Erythroblast (primary cell): ENCODE results near the gene PGLYRP1.

Experiments used
- DNase-seq, 2 experiments: peaks; one replicate each; lab custom pipeline; 2025; lab: John Stamatoyannopoulos, UW
- GATA1 ChIP-seq: IDR thresholded peaks from 2 replicates; pipeline ENCODE4 v1.6.1; 2011; ENCODE audit warnings: low read depth, mild to moderate bottlenecking, control low read depth, low read length, moderate library complexity
- POLR2A ChIP-seq: IDR thresholded peaks from 2 replicates; pipeline ENCODE4 v1.6.1; 2011; ENCODE audit warnings: mild to moderate bottlenecking, low read length

Gene PGLYRP1

DNA sequence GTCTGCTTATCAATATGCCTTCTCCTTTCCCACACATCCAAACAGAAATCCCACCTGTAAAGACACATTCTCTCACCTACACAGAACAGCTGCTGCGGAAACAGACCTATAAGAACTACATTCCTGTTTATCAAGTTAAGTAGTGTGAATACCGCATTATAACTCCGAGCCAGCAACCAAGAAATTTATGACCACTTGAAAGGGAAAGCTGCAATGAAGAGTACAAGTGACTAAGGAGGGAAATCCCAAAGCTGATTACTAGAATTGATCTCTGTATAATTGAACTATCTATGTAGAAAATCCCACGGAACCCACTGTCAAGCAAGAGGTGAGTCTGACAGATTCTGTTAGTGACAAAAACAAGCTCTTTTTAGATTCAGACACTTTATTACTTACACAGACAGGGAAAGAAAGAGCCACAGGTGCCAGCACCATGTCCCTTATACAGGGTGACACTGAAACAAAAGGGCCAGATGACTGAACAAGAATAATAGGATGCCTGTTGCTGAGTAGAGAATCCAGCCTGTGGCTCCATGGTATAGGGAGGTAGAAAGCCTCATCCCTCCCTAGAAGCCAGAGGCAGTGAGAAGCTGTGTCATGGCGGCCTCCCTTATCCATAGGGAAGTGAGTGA, 19.5 kb upstream of the PGLYRP1 start:
- no peak for TF ChIP-seq GATA1
- no peak for TF ChIP-seq POLR2A
- DNase-seq, result no peak

DNA sequence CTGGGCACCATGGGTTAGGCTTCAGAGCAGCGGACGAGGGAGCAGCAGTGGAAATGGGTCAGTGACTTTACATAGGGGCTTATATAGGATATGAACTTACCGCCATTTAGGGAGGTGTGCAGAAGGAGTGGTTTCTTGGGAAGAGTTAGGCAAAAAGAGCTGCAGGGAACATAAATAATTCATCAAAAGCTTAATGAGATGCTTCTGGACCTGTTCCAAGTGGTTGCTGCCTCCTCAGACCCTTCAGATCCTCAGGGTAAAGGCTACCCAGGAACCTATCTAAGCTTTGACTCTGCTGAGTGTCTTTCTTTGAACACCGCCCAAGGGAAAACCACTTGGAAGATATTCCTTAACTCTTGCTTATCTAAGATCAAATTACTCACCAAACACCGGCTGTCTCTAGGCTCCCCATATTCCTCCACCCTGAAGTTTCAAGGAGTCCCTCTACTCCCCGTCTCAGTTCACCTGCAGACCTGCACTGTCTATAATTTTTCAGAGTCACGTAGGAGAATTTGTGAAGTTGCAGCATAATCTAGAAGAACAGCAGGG, 18.2 kb upstream of the PGLYRP1 start, which contains the start of gene IGFL4:
Gene IGFL4 (minus strand): TSS at position 51 of the 549 bp plus-strand sequence. CDS start 40 bp downstream, at position 11.
- DNase-seq, result no peak
- TF ChIP-seq GATA1 (no peak), POLR2A (no peak)

DNA sequence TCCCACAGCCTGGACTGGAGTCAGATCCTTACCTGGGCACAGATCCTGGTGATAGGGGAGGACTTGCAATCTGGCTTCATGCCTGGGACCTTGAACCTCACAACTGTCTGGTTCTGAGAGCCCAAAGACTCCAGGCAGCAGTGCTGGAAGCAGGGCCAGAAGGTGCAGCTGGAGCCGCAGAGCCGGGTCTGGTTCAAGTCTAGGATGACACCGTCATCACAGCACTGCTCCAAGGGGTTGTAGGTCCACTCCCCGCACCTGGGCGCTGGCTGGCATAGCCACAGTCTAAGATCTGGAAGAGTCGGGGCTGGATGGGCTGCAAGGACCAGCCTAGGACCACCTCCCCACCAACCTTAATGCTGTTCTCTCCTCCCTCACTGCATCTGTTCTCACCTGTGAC, 17.3 kb upstream of the PGLYRP1 start:
- TF ChIP-seq GATA1 (no peak), POLR2A (no peak)

DNA sequence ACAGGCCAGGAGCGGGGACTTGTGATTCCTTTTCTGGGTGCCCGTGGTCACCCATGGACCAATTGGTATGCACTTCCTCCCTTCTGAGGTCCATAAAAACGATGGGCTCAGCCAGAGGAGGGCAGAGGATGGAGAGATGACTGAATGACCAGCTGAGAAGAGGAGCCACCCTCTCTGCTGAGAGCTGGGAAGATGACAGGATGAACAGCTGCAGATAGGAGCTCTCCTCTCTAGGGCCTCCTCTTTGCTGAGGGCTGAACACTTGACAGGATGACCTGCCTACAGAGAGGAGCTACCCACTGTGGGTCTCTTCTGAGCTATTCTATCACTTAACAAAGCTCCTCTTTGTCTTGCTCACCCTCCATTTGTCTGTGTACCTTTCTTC, 13.9 kb upstream of the PGLYRP1 start:
- no peak for DNase-seq
- TF ChIP-seq GATA1 (no peak), POLR2A (no peak)

More for the DNA sequence above, 17.3 kb upstream of the PGLYRP1 start:
- no peak for DNase-seq

DNA sequence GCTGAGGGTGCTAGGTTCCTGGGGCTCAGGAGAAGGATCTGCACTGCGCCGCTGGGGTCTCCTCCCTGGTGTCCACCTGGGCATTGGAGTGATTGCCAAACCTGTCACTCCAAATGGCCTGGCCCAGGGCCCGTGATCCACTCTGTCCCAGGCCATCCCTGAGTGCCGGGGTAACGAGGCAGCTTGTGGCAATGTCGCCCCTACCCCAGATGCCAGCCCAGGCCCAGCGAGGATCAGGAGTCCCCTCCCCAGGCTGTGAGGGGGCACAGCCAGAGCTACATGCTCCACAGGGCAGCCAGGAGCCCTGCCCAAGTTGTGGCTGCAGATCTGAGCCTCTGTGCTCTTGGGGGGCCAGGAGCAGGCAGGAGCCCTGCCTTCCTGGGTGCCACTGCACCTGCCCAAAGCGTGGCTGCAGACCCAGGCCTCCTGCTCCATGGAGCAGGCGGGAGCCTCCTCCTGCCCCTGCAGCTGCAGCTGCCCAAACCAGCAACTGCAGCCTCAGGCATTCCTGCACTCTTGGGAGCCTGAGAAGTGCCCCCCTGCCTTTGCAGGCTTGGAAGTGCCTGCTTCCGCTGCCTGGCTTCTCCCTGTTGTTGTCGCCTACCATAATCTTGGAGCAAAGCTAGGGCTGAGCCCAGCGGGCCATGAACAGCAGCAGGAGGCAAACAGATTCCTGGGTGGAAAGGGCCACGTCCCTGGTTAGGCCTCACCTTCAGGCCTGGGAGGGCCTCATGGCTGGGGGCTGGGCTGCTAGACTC, 13.3 kb upstream of the PGLYRP1 start:
- no peak for DNase-seq
- TF ChIP-seq GATA1 (no peak), POLR2A (no peak)

DNA sequence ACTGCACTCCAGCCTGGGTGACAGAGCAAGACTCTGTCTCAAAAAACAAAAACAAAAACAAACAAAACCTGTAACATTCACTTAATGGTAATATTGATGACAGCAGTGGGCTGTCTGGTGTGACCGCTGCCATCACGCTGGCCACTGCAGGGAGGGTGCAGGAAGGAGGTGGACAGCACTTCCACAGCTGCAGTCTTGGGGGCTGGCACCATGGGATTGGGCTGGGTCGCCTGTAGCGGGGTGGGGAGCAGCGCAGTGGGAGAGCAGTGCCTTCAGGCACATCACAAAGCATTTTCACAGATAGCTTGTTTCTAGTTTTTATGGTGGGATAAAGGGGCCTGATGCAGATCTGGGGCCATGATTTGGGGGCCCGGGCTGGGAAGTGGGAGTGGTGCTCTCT, 12.7 kb upstream of the PGLYRP1 start:
- no peak for TF ChIP-seq GATA1
- DNase-seq, result no peak

DNA sequence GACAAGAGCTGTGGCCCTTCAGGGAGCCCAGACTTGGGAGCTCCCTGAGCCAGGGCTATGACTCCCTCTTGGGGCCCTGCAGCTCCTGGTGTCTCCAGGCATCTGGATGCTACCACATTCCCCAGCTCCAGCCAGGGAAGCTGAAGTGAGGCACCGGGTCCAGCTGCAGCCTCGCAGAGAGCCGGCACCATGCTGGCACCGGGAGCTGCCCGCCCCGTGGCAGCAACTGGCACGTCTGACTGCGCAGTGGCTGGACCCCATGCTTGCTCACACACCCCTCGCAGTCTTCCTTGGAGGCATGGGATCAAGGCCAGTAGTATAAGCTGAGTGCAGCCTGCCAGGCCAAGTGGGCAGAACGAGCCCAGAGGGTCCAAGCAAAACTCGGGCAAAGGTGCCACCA, 10.5 kb upstream of the PGLYRP1 start:
- TF ChIP-seq GATA1 (no peak), POLR2A (no peak)
- DNase-seq, result no peak

DNA sequence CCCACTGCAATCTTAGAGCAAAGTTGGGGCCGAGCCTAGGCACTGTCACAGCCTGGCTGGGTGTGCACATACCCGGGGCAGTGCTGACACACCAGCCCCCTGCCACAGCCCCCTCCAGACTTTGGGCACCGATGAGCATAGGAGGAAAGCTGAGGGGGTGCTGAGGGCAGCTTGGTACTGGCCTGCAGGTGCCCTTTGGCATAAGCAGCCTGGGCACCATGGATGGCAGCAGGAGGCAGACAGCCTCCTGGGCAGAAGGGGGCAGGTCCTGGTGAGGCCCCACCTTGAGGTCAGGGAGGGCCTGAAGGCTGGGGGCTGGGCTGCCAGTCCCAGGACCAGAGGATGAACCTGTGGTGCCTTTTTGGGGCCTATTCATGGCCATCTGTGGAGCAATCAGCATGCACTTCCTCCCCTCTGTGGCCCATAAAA, 9.8 kb upstream of the PGLYRP1 start:
- DNase-seq, result no peak
- no peak for TF ChIP-seq GATA1
- no peak for TF ChIP-seq POLR2A

DNA sequence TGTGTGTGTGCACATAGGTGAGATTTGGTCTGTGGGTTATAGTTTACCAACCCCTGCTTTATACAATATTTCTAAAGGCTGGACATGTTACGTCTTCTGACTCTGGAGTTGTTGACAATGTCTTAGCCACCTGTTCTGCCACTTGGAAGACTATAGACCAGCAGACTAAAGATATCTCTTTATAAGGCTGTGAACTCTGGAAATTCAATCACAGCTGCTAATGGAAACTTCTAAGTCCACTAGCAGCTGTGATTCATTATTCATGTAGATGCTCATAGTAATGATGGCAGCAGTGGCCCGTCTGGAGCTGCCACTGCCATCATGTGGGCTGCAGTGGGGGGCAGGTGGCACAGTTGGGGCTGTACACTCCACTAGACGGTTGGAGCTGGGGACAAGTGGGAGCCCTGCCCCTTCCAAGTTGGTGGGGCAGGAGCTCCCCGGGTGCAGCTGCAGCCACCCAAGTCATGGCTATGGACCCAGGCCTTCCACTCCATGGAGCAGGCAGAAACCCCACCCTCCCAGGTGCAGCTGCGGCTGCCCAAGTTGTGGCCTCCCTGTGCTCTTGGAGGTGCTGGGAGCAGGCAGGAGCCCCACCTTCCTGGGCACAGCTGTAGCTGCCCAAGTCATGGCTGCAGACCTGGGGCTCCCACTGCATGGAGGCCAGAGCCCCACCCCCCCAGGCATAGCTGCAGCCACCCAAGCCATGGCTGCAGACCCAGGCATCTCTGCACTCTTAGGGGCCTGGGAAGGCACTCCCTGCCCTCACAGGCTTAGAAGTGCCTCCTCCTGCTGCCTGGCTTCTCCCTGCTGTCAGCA, 9.1 kb upstream of the PGLYRP1 start:
- DNase-seq, result no peak
- TF ChIP-seq POLR2A (no peak), GATA1 (no peak)

DNA sequence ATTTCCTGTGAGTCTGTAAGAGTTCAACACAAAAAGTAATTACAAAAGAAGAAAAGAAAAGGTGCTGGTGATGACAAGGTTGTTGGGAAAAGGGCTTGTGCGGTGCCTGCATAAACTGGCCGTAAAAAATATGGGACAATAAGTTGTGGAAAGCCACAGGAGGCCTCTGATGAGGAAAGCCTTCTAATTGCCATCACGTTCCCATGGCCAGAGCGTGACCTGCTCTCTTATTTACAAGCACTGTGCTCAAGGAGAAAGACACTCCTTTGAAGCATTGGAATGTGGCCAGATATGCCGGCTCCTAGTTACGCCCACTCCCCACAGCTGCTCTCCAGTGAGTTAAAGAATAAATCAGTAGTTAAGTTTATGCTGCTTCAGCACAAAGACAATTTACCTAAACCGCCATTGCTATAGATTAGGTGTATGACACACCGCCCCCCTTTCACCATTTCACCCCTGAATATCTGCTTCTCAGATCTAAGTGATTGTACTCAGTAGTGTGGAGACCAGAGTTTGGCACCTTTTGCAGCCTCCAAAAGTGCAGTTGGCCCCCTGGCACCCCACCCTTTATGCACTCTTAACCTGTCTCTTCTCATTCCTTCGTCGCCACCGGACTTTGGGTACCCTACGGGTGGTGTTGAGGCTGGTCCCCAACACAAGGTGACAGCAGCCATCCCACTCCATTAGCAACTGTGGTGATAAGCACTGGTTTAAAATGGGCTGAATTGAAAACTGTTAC, 8.1 kb upstream of the PGLYRP1 start:
- no peak for DNase-seq
- TF ChIP-seq POLR2A, result no peak
- no peak for TF ChIP-seq GATA1

DNA sequence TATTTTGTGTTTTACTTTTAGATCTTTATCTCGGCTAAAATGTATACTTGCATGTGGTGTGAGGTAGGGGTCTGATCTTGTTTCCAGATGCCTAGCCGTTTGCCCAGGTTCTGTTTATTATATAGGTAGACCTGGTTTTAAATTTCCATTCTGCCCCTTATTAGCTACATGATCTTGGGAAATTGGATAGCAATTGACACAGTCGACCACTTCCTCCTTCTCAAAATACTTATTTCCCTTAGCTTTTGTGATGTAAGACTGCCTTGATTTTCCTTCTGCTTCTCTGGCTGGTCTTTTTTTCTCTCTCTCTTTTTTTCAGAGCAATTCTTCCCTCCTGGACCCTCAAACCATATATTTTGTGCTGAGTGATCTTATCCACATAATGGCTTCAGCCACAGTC, 3.0 kb upstream of the PGLYRP1 start:
- no peak for DNase-seq
- TF ChIP-seq GATA1, result no peak
- no peak for TF ChIP-seq POLR2A

DNA sequence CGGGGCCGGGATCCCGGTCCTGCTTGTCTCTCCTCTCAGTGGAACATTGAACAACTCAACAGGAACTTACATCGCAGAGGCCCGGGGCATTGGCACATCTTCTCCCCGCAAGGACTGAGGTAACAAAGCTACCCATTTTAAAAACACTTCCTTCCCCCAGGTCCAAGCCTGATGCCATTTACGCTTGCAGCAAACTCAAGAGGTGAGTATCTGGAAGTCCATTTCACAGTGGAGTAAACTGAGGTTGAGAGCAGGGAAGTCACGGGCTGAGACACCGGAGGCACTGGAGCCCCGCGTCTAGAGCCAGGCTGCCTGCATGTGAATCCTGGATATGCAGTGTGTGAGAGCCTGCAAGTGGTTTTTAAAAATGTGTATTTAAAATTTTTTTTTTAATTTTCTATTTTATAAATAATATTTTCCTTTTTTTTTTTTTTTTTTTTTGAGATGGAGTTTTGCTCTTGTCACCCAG, 492 bp upstream of the PGLYRP1 start:
- TF ChIP-seq GATA1, result no peak
- no peak for TF ChIP-seq POLR2A
- no peak for DNase-seq

DNA sequence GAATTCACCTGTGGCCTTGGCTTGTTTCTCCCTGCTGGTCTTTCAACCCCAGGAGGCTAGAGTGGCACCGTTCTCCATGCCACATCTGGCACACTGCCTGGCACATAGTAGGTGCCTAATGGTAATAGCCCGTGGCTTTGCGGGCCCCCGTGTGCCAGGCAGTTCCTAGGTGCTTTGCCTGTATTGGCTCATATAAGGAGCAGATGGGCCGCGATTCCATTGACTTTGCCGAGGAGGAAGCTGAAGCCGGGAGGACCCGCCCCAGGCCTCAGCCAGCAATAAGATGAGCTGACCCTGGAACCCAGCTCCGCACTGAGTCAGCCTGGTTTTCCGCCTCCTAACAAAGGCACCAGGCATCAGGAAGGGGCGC, 807 bp downstream of the PGLYRP1 start:
- TF ChIP-seq POLR2A (no peak), GATA1 (no peak)
- DNase-seq, result no peak
